GM06990 (cell line): Measurements from ENCODE around the gene GPRIN1.

ENCODE experiments used
- DNase-seq: peaks from one replicate; pipeline ENCODE4 v3.0.0-alpha.2; 2011; ENCODE audit not compliant: insufficient read length; ENCODE audit errors: extremely low read depth
- H3K27me3 ChIP-seq: replicated peaks from 2 replicates; pipeline ENCODE4 v1.6.0; 2011; ENCODE audit warnings: low read length; ENCODE audit not compliant: control insufficient read depth, insufficient read depth
- H3K36me3 ChIP-seq: 2 replicates; pipeline ENCODE4 v1.5.1; 2011; ENCODE audit warnings: low read length; ENCODE audit not compliant: control insufficient read depth, insufficient read depth
- H3K4me3 ChIP-seq: replicated peaks from 2 replicates; pipeline ENCODE4 v1.5.1; 2011; ENCODE audit warnings: low read depth, mild to moderate bottlenecking, control low read depth, low read length
- TF ChIP-seq, protein P1 (sequence below): IDR thresholded peaks from 2 replicates; pipeline ENCODE4 v1.5.1; 2011; ENCODE audit warnings: low read length, control low read depth, mild to moderate bottlenecking, inconsistent platforms; ENCODE audit not compliant: insufficient read depth, poor library complexity, severe bottlenecking

The GPRIN1 gene

DNA sequence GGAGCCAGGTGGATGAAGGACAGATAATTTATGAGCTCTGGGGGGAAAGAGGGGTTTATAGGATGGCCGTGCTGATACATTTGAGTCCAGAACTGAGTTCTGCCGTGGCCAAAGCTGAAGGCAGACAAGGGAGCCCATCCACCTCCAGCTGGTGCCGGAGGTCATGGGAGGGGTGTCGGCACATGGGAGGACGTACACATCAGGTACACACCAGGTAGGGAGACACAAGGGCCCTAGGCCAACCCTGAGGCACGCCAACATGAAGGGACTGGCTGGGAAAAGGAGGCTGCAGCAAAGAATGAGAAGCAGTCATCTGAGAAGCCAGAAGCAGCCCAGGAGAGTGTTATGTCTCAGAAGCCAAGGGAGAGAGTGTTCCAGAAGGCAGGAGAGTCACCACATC is 2.1 kb upstream of the GPRIN1 start:
- Histone ChIP-seq H3K27me3 (no peaks in the 10 kb centered on the region; the same call in 1 of the 2 replicates), H3K36me3 (no peaks in the 10 kb centered on the region), H3K4me3 (no peak overlapping the region)
- no peak for DNase-seq
- TF ChIP-seq, protein P1, sequence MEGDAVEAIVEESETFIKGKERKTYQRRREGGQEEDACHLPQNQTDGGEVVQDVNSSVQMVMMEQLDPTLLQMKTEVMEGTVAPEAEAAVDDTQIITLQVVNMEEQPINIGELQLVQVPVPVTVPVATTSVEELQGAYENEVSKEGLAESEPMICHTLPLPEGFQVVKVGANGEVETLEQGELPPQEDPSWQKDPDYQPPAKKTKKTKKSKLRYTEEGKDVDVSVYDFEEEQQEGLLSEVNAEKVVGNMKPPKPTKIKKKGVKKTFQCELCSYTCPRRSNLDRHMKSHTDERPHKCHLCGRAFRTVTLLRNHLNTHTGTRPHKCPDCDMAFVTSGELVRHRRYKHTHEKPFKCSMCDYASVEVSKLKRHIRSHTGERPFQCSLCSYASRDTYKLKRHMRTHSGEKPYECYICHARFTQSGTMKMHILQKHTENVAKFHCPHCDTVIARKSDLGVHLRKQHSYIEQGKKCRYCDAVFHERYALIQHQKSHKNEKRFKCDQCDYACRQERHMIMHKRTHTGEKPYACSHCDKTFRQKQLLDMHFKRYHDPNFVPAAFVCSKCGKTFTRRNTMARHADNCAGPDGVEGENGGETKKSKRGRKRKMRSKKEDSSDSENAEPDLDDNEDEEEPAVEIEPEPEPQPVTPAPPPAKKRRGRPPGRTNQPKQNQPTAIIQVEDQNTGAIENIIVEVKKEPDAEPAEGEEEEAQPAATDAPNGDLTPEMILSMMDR = no peak

DNA sequence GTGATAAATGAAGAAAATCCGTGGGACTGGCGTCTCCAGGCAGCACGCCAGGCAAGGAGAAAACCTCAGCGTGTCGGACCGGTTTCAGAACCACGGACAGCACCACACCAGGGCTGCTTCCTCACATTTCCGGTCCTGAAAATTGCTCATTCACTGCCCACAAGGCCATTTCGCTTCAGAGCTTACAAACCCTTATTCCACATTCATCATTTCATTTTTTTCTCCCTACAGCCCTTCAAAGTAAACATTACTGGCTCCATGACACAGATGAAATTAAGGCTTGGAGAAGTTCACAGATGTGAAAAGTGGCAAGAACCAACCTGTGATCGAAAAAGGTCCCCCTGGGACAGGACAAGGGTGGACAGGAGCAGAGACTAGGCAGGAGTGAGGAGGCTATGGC is 1.5 kb upstream of the GPRIN1 start:
- DNase-seq = no peak

DNA sequence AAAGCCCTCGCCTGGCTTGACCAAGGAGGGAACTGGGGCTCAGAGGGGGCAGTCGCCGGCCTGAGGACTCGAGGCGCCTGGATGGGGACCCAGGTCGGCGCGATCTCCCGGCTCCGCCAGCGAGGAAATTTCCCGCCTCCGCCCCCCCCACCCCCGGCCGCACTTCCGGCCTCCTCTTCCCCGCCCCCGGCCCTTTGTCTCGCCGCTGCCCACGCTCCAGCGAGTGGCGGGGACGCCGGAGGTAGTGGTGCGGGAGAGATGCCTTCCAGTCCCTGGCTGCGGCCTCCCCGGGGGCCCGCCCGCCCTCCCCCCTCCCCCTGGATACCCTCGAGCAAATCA is 448 bp upstream of the GPRIN1 start:
- no peaks in the 10 kb centered on the region; the same call in 1 of the 2 replicates for H3K27me3 ChIP-seq
- peak overlapping the region; percentile 73 for H3K4me3 ChIP-seq
- H3K36me3 ChIP-seq = no peaks in the 10 kb centered on the region
- TF ChIP-seq, protein P1 = no peak
- no peak for DNase-seq

More for the DNA sequence above, 1.5 kb upstream of the GPRIN1 start:
- no peaks in the 10 kb centered on the region for H3K36me3 ChIP-seq
- H3K27me3 ChIP-seq = no peaks in the 10 kb centered on the region; the same call in 1 of the 2 replicates
- TF ChIP-seq, protein P1 = no peak
- H3K4me3 ChIP-seq = no peak overlapping the region

DNA sequence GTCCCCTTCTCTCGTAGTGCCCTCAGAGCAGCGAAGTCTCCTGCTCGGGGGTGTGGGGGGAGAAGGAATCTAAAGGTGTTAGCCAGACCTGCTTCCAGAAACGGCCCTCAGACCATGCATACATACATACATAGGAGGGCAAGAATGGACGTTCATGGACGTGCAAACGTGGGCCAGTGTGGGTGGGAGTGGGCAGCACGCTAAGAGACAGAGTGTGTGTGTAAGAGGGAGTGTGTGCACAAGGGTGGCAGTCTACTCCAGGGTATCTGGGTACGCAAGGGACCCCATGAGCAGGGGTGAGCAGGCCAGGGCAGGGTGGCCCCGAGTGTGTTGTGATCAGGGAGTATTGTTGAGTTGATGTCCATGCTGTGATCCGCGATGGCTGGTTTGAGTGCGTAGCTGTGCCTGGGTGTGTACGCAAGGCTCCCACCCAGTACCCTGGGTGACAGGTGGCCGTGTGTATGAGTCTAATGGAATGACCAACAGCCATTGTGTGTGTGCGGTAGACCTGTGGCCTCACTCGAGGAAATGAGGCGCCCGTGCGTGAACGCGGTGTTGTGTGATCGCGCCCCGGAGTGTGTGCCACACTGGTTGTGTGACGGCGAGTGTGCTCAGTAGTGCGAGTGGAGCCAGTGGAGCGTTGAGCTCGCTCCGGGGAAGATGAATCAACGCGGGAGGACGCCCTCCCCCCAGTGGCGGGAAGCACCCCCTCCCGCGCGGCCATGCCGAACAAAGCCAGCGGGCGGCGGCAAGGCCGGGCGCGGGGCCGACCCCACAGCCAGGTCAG is 826 bp downstream of the GPRIN1 start:
- Histone ChIP-seq H3K4me3 (peak overlapping the region; percentile 68), H3K27me3 (no peaks in the 10 kb centered on the region; the same call in 1 of the 2 replicates), H3K36me3 (no peaks in the 10 kb centered on the region)
- peak; percentile 58 for DNase-seq
- TF ChIP-seq, protein P1 = no peak

DNA sequence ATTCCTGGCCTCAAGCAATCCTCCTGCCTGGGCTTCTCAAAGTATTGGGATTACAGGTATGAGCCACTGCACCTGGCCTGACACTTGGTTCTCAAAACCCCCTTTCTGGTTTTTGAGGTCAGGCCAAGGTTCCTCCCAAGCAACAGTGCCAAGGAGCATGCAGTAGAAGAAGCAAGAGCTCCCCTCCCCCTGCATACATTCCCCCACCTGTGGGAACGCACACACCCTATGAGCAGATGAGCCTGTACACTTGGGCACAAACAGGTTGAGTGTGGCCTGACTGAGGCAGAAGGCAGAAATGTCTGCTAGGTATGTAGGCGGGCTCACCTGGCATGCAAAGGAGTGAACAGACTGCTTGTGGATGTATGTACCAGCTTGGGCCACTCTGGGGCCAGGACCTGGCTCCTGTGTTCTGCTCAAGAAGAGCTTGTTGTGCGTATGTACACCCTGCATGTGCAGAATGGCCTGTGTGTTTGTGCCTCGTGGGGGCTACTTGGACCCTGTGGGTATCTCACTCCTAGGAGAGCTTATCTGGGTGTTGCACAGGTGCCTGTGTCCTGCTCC is 1.7 kb downstream of the GPRIN1 start:
- H3K27me3 ChIP-seq = no peaks in the 10 kb centered on the region; the same call in 1 of the 2 replicates
- no peaks in the 10 kb centered on the region for H3K36me3 ChIP-seq
- H3K4me3 ChIP-seq = no peak overlapping the region
- TF ChIP-seq, protein P1 = no peak
- DNase-seq = no peak

DNA sequence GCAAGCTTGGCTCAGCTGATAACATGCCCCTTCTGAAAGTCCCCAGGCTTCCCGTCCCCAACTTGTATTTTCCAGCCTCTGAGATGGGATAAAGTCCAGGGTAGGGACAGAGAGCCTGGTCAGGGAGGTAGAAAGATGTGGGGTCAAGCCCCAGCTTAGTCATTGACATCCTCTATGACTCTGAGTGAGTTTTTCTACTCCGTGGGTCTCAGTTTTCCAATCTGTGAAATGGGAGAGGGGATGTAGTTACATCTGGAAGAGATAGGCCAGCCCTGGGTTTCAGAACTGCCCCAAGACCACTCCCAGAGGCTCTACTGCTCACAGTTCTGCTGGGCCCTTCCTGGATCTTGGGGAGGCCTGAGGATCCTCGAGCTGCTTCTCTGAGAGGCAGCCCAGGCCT is 3.1 kb downstream of the GPRIN1 start:
- Histone ChIP-seq H3K27me3 (no peaks in the 10 kb centered on the region), H3K4me3 (no peak overlapping the region), H3K36me3 (no peaks in the 10 kb centered on the region)
- no peak for DNase-seq
- TF ChIP-seq, protein P1 = no peak
